PFSK-1 (cell line): Measurements from ENCODE around the gene IL36A.

Experiments used
- POLR2AphosphoS5 ChIP-seq: IDR thresholded peaks from 2 replicates; pipeline ENCODE4 v1.6.1; 2012; ENCODE audit warnings: low read depth, mild to moderate bottlenecking, control low read depth, low read length, moderate library complexity
- SIN3A ChIP-seq: IDR thresholded peaks from 2 replicates; pipeline ENCODE4 v1.6.1; 2012; ENCODE audit warnings: mild to moderate bottlenecking, low read length, moderate library complexity, borderline replicate concordance; ENCODE audit not compliant: insufficient read depth
- TAF1 ChIP-seq: IDR thresholded peaks from 2 replicates; pipeline ENCODE4 v1.6.1; 2012; ENCODE audit warnings: low read length, control low read depth, borderline replicate concordance; ENCODE audit not compliant: insufficient read depth
- TF ChIP-seq, protein P1 (sequence below), 2 experiments: IDR thresholded peaks; 2 replicates each; pipeline versions ENCODE4 v1.6.1 to v1.8.0; 2011 to 2012; ENCODE audit warnings: low read depth in 2 of 2, low read length in 2 of 2, control low read depth in 1 of 2, inconsistent platforms in 1 of 2, mild to moderate bottlenecking in 1 of 2, moderate library complexity in 1 of 2; ENCODE audit not compliant: insufficient read depth in 1 of 2

DNA sequence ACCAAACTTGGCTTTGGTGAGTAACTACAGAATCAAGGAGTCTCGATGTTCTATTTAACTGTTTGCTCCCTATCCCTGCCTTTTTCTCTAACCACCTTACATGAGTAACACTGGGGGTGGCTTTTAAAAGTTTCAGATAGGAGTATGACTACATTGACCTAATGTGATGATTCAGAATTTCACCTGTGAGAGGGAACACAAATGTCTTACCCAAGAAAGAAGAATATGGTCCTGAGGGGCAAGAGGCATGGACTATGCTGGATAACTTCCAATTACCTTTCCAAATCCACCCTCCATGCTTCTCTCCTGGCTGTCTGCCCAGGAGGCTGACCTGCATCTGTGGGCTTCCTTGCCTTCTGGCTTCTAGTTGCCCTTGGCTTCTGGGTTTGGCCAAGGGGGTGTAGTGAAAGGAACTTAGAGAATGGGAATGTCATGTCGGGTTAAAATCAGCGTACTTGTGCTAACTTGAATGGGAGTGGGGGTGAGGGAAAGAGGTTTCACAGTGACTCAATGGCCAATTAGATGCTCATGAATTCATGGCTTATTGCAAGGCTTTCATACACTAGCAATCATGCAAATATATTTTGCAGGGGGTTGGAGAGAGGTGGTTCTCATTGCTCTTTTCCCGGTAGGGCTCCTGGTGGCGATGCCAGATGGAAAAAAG is 32.7 kb upstream of the IL36A start:
- TF ChIP-seq, protein P1, sequence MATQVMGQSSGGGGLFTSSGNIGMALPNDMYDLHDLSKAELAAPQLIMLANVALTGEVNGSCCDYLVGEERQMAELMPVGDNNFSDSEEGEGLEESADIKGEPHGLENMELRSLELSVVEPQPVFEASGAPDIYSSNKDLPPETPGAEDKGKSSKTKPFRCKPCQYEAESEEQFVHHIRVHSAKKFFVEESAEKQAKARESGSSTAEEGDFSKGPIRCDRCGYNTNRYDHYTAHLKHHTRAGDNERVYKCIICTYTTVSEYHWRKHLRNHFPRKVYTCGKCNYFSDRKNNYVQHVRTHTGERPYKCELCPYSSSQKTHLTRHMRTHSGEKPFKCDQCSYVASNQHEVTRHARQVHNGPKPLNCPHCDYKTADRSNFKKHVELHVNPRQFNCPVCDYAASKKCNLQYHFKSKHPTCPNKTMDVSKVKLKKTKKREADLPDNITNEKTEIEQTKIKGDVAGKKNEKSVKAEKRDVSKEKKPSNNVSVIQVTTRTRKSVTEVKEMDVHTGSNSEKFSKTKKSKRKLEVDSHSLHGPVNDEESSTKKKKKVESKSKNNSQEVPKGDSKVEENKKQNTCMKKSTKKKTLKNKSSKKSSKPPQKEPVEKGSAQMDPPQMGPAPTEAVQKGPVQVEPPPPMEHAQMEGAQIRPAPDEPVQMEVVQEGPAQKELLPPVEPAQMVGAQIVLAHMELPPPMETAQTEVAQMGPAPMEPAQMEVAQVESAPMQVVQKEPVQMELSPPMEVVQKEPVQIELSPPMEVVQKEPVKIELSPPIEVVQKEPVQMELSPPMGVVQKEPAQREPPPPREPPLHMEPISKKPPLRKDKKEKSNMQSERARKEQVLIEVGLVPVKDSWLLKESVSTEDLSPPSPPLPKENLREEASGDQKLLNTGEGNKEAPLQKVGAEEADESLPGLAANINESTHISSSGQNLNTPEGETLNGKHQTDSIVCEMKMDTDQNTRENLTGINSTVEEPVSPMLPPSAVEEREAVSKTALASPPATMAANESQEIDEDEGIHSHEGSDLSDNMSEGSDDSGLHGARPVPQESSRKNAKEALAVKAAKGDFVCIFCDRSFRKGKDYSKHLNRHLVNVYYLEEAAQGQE (IDR thresholded peaks at IDR 0.05; ENCODE audit: insufficient read depth in 1 of 2, low read depth in 2 of 2, low read length in 2 of 2) = no peak
- TF ChIP-seq POLR2AphosphoS5 = no peak
- TF ChIP-seq SIN3A = no peak
- TF ChIP-seq TAF1 = no peak
